ENCODE measurements around the gene COMMD7.
A peak's percentile ranks its signal among the peaks of the same experiment; 100 is the strongest.
"Not testable (repeated sequence)": the region's sequence is repeated elsewhere in the genome, so short reads cannot be mapped to it uniquely, and the experiment has no call there.

Gene COMMD7

DNA sequence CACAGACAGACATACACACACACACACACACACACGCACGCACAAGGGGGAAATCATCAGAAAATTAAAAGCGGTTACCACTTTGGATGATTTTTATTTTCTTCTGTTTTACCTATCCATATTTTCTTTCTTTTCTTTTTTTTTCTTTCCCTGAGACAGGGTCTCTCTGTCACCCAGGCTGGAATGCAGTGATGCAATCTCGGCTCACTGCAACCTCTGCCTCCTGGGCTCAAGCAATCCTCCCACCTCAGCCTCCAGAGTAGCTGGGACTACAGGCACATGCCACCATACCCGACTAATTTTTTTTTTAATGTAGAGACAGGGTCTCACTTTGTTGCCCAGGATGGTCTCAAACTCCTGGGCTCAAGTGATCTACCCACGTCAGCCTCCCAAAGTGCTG, 14.8 kb downstream of the COMMD7 start:
- not testable (repeated sequence) for DNase-seq

DNA sequence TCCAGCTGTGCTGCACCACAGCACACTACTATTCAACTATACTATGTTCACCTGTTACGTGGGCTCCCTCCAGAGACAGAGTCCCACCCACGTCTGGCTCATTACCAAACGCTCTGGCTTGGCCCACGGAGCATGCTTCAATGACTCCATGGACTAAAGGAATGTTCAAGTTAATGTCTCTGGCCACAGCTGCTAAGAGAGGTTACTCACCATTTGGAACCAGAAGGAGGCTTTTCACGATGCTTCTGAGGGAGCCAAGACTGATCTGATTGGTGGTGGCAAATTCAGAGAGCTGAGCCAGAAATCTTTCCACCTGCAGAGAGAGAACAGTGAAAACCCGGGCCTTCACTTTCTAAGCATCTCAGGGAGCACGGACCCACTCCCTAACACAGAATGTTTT, 15.6 kb downstream of the COMMD7 start:
- no peak for DNase-seq

DNA sequence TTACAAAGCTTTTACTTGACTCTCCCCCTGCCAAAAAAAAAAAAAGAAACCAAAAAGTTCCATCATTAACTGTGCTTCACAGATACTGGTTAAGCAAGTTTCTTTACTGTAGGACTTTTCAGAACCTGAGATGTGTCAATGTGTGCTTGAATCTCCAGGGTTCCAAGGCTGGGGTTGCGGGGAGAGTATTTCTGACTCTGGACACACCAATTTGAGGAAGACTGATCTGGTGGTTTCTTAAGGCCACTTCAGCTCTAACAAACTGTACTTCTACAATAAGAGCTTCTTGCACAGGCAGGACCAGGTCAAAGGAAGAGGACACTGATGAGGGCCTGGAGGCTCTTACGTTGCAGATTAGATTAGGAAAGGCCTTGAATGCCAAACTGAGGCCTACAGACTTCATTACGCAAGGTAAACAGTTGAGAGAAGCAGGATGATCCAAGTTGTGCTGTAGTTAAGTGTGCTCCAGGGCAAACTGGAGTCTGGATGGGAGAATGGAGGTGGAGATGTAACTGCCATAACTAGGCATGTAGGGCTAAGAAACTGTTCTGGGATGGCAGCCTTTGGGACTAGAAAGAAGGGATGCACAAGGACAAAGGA, 24.4 kb downstream of the COMMD7 start:
- no peak for DNase-seq

DNA sequence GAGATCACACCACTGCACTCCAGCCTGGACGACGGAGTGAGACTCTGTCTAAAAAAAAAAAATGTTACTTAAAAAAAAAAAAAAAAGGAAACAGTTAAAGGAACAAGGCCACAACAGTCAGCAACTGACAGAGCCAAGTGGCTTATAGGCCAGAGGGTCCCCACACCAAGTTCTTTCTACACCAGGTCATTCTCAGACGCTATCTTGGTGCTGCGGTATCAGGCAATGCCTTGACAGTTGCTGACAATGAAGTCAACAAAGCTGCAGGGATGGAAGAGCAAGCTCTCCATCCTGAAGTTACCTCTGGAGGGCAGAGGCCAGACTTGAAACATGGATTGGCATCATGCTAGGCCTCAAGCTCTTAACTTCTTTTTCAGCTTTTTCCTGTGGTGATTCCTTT, 31.9 kb downstream of the COMMD7 start:
- no peak for DNase-seq

DNA sequence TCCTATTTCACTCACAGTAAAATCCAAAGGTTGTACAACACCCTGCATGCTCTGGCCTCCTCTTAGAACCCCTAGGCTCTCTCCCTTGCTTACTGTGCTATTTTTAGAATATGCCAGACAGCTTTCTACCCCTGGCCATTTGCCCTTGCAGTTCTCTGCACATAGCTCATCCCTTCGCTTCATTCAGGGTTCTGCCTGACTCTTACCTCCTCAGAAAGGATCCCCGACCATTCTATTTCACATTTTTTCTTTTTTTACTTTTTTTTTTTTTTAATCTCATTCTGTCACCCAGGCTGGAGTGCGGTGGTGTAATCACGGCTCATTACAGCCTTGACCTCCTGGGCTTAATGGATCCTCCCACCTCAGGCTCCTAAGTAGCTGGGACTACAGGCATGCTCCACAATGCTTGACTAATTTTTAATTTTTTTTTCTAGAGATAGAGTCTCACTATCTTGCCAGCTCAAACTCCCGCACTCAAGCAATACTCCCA, 33.6 kb downstream of the COMMD7 start:
- no peak for DNase-seq

DNA sequence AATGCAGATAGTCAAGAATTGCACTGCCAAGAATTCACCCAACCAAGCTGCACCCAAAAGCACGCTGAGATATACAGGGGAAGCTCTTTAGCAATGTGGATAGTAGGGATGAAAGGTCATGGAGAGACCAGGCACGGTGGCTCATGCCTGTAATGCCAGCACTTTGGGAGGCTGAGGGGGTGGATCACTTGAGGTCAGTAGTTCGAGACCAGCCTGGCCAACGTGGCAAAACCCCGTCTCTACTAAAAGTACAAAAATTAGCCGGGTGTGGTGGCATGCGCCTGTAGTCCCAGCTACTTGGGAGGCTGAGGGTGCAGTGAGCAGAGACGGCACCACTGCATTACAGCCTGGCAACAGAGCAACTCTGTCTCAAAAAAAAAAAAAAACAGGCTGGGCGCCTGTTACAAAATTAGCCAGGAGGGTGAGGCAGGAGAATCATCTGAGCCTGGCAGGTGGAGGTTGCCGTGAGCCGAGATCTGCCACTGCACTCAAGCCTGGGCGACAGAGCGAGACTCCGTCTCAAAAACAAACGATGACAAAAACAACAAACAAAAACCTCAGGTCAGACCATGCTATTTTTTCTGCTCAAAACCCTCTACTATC, 34.1 kb downstream of the COMMD7 start:
- DNase-seq, result not testable (repeated sequence)

DNA sequence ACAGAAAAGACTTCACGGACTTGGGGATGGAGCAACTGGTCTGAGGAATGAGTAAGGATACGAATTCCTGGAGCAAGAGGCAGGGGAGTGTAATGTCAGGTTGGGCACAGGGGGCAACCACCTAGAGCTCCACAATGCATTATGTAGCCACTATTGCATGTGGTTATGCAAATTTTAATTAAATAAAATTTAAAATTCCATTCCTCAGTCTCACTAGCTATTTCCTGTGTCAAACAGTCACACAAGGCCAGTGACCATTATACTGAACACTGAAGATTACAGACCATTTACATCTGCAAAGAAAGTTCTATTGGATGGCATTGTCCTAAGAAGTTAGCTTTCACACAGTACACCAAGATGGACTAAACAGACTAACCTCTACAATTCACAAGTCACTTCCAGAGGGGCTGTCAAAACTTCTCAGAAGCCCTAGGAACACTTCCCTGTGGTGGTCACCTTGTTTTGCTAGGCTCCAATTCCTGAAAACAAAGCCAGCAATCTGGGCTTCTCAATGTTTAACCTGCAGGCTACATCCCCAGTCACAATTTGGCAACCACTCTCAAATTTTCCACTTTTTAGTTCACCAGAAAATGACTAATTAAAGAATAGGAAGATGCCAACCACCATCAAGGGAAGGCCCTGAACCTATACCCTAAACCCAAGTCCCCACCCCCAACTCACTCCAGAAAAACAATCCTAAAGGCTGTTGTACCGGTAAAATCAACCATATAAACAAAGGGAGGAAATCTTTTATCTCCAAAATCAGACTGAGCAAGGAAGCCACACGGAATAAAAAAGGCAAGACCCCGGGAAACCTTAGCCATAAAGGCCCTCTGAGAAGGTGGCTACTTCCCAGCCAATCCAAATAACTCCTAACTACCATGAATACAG, 35.3 kb downstream of the COMMD7 start:
- DNase-seq, result no peak

DNA sequence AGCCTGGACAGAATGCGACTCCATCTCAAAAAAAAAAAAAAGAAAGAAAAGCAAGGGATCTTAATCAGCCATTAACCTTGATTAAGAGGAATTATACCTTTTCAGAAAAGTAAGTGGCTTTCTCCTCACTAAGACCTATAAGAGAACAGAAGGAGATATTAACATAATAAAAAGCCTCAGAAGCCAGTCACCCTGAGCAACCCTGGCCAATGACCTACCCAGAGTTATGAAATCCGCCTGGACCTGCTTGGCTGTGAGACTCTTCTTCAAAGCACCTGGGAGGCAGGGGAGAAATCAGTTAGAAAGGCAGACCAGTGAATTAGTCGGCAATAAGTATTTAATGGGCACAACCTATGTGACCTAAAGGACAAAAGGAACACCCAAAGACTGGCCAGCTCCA, 36.8 kb downstream of the COMMD7 start:
- no peak for DNase-seq

DNA sequence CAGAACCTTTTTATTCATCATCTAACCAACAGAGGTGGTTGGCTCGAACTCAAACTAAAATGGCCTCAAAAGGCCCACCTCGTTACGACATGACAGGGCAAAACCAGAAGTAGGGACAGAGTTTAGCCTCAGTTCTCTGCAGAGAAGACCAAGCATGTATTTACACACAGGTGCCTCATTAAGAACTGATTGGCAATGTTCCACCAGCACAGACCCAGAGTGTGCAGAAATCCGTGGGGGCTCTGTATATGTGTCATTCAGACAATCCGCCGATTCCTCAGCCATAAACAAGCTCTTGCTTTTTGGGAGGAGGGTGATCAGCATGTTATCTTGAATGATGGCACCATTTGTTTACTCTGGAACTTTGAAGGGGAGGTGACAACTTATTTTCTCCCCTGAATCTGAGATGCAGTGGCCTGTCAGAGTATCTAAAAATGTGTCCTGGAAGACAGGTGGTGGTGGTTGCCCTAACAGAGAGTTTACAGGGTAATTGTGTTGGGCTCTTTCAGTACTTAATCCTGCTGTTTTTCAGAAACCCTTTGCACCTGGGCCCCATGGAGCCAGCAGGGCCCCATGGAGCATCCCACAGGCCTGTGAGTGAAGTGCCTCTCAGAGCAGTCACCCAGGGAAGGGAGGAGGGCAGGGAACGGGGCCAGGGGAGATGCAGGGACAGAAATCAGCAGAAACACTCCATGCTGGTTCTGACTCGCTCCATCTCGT, 40.4 kb downstream of the COMMD7 start:
- DNase-seq, result peak; percentile 82

DNA sequence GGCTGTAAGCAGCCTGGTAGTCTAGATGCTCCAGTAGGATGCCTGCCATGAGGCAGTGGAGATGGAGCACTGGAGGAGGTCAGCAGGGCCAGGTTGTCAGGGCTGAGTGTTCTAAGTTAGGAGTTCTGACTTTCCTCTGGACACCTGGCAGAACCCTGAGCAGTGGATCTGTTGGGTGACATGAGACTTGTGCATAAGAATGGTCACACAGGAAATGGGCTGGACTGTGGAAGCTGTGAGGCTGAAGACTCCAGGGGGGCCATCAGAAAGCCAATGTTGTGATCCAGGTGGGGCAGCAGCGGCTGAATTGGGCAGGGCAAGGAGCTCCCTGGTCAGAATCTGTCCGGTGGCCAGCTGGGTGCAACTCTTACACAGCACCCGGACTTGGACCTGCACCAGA, 45.7 kb downstream of the COMMD7 start:
- DNase-seq, result no peak

DNA sequence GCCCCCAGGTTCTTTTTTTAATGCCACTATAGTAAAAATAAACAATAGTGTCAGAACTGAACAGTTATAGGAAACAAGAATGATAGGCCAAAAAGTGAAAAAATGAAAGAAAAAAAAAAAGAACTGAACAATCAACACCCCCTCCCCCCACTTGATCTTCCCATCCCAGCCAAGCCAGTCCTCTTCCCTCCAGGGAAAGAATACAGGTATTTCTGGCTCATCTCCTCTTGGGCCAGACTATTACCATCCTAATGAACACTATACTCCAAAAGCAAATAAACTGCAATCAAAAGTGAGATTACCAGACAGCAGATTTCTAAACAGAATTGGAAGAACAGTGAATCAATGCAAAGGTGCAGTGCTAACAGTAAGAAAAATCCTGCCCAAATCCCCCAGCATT, 48.2 kb downstream of the COMMD7 start:
- DNase-seq, result no peak

DNA sequence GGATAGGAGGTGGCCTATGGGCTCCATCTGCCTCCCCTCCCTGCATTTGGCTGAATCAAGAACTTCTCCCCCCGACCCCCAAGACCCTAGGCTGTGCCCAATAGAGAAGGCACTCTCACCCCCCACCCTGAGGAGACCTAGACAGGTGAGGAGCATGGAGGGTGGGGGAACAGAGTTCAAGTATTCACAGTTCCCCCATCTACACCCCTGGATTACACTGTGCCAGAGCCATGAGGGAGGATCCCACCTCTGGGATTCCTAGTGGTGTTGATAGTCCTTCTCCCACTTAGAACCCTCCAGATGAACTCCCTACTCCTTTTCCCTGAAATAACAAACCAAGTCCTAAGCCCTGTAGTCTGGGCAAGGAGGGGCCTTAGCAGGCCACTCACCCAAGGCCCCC, 54.3 kb downstream of the COMMD7 start:
- DNase-seq, result not testable (repeated sequence)

DNA sequence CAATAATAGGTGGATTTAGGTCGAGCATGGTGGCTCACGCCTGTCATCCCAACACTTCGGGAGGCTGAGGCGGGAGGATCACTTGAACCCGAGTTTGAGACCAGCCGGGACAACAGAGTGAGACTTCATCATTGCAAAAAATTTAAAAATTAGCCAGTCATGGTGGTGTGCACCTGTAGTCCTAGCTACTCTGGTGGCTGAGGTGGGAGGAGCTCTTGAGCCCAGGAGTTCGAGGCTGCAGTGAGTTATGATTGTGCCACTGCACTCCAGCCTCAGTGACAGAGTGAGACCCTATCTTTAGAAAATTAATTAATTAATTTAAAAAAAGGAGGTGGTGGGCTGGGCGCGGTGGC, 56.1 kb downstream of the COMMD7 start:
- DNase-seq, result no peak

DNA sequence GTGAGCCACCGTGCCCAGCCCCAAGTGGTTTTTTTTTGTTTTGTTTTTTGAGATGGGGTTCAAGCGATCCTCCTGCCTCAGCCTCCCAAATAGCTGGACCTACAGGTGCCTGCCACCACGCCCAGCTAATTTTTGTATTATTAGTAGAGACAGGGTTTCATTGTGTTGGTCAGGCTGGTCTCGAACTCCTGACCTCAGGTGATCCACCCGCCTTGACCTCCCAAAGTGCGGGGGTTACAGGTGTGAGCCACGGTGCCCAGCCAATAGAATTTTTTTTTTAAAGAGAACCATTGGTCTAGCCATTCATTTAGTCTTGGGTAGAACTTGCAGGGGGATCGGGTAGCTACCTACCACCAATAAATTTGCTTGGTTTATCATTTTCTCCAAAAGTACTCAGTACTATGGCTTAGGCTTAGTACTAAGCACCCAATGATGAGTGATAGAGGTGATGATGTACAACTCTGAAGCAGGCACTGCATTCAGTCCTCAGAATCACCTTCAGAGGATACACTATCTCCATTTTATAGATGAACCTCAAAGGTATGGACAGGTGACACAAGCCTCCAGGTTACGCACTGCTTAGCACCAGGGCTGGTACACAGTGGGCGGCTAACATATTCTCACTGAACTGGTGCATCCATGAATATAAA, 56.6 kb downstream of the COMMD7 start:
- DNase-seq, result no peak

DNA sequence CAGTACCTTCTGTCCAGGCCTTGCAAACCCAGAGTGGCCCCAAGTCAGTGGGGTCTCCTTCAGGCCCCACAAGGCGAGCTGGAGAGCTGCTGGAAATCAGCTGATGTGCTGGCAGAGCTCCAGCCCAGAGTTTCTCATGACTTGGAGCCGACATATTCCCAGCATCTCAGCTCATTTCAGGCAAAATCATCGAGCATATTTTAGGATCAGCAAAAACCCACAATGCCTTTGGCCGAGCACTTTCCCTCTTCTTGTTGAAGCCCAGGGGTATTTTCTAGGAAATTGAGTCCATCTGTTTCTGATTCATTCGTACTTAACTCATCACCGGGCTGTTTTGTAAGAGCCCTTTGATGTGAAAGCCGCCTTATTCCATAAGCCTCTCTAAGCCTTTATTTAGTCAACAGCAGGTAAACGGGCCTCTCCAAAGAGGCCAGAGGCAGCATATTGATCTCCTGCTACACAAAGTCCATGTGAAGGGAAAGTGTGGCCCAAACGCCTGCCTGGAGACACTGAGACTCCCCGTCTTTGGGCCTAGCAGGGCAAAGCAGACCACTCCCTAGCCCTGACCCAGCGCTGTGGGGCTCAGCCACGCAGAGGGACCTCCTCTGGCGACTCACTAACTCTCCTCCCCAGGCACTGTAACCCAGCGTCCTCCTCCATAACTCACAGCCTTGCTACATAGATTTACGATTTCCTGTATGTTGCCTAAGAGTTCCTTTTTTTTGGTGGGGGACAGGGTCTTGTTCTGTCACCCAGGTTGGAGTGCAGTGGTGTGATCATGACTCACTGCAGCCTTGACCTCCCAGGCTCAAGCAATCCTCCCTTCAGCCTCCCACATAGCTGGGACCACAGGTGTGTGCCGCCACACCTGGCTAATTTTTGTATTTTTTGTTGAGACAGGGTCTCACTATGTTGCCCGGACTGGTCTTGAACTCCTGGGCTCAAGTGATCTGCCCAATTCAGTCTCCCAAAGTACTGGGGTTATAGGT, 57.4 kb downstream of the COMMD7 start:
- no peak for DNase-seq

DNA sequence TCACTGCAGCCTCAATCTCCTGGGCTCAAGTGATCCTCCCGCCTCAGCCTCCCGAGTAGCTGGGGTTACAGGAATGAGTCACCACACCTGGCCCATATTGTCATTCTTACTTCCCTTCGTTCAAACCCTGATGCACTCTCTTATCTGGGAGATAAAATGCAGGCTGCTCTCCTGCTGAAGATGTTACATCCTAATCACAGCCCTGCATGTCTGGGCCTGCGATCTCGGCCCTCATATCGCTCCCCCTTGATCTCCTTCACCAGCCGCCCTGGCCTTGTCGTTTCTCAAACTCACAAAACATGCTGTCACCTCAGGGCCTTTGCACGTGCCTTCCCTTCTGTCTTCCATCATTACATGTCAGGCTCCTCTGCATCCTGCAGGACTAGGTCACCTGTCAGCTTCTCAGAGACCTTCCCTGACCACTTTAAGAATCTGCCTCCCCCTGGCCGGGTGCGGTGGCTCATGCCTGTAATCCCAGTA, 60.7 kb downstream of the COMMD7 start:
- no peak for DNase-seq

DNA sequence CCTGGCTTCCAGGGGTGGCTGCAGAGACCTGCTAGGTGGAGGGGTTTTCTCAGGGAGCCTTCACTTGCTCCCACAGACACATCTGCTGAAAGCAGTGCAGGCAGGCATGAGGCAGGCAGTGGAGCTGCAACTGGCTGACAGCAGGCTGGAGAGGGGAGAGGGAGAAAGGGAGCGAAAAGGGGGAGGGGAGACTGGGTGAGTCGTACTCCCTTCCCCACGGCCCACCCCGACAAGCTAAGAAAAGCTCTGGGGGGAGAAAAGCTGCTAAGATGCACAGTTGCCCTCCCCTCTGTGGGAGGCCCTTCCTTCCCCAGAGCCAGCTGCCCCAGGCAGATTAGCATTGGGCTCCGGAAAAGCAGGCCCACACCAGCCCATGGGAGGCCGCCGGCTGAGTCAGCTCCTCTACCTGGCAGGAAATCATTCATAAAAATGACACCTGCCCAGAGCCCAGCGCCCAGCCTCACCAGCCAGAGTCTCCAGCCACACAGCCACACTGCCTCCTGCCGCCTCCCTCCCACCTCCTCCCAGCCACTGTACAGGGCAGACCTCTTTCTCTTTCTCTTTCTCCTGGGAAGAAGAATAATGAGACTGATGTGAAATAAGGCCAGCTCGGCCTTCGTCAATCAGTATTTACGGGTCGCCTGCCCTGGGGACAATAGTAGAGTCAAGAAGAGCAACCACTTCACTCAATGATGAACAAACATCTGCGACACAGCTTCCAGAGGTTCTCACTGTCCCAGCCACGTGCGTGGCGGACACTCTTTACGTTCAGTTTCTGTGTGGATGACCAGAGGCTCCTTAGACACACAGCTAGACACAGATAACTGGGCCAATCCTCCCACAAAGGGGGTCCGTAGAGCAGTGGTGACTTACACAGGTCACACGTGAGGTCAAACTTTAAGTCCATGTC, 61.8 kb downstream of the COMMD7 start:
- peak; percentile 43 for DNase-seq

DNA sequence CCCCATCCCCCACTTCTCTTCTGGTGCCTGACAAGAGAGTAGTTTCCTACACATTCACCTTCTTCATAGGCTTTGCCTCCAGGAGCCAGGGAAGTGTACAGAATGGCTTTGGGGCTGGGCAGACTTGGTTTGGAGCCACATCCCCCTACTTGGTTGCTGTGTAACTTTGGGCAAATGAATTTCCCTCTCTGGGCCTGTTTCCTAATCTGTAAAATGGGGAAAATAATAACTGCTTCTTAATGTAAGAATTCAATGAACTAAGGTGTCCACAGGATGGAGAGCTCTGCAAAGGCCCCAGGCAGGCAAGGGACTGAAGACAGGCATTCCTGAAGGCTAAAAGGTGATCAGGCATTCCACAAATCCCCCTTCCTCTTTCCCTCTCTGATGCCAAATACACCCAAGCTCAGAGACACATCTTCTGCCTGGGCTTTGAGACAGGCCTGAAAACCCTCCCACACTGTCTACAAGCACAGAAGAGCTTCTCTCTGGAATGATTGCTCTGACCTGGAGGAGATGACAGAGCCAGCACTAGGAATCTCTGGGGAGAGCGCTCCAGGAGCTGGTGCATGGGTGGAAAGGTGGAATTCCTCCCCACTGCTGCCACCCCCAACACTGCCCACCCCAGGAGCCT, 62.6 kb downstream of the COMMD7 start:
- DNase-seq, result no peak

DNA sequence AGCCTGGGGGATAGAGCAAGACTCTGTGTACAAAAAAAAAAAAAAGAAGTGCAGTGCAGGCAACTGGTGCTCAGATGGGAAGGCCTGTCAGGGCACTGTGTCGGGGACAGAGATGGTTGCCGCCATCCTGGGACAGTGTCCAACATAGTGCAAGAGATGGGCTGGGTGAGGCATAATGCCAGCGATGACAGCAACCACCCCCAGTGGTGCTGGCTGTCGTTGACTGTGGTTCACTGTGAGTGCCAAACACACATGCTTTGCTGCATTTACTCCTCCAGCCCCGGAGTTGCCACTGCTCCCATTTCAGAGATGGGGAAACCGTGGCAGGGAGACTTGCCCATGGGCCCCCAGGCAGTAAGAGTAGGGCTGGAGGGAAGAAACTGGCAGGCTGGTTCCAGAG, 64.3 kb downstream of the COMMD7 start:
- DNase-seq, result no peak

Data from NCI-H1105 (cell line).